HEK293 (cell line): ENCODE data around the gene MYO18B.

Experiments used
- OSR2 ChIP-seq: fragments of 450-650 bp; formaldehyde crosslinking; IDR thresholded peaks from 2 replicates; pipeline ENCODE4 v1.5.1; 2016; ENCODE audit warnings: missing biosample characterization, missing genetic modification characterization
- ZBTB8A ChIP-seq: fragments of 450-650 bp; formaldehyde crosslinking; IDR thresholded peaks from 2 replicates; pipeline ENCODE4 v1.5.1; 2016; ENCODE audit warnings: missing biosample characterization, missing genetic modification characterization
- ZFHX2 ChIP-seq: fragments of 450-650 bp; formaldehyde crosslinking; conservative IDR thresholded peaks from 2 replicates; pipeline ENCODE4 v1.5.1; 2016; ENCODE audit warnings: missing biosample characterization, missing genetic modification characterization
- ZNF175 ChIP-seq: fragments of 450-650 bp; formaldehyde crosslinking; IDR thresholded peaks from 2 replicates; pipeline ENCODE4 v1.5.1; 2016; ENCODE audit warnings: missing biosample characterization, missing genetic modification characterization
- ZNF23 ChIP-seq: fragments of 450-650 bp; formaldehyde crosslinking; IDR thresholded peaks from 2 replicates; pipeline ENCODE4 v1.5.1; 2016; ENCODE audit warnings: missing biosample characterization, missing genetic modification characterization, borderline replicate concordance
- TF ChIP-seq, protein P1 (sequence below): fragments of 450-650 bp; formaldehyde crosslinking; IDR thresholded peaks from 2 replicates; pipeline ENCODE4 v1.5.1; 2016; ENCODE audit warnings: missing biosample characterization, missing genetic modification characterization
- TF ChIP-seq, protein P2 (sequence below): fragments of 450-650 bp; formaldehyde crosslinking; IDR thresholded peaks from 2 replicates; pipeline ENCODE4 v1.5.1; 2016; ENCODE audit warnings: missing biosample characterization, missing genetic modification characterization

DNA sequence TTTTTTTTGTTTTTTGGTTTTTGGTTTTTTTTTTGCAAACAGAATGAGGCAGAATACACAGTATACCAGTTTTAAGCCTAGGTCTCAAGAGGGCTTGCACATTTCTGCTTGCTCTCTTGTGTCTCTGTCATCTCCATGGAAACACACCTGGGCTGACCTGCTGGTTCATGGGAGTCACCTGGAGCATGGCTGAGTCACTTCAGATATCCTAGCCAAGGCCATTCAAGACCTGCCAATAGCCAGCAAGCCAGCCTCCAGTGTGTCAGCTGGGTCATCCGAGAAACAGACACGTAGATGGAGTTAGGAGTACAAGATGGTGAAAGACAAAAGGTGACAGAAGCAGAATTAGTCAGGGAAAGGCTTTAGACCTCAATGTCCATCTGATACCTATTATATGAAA is 303.1 kb downstream of the MYO18B start:
- no peak for TF ChIP-seq OSR2 (tag by site-specific recombination)
- TF ChIP-seq, protein P1, sequence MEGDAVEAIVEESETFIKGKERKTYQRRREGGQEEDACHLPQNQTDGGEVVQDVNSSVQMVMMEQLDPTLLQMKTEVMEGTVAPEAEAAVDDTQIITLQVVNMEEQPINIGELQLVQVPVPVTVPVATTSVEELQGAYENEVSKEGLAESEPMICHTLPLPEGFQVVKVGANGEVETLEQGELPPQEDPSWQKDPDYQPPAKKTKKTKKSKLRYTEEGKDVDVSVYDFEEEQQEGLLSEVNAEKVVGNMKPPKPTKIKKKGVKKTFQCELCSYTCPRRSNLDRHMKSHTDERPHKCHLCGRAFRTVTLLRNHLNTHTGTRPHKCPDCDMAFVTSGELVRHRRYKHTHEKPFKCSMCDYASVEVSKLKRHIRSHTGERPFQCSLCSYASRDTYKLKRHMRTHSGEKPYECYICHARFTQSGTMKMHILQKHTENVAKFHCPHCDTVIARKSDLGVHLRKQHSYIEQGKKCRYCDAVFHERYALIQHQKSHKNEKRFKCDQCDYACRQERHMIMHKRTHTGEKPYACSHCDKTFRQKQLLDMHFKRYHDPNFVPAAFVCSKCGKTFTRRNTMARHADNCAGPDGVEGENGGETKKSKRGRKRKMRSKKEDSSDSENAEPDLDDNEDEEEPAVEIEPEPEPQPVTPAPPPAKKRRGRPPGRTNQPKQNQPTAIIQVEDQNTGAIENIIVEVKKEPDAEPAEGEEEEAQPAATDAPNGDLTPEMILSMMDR (tag by site-specific recombination), result no peak
- no peak for TF ChIP-seq ZFHX2 (tag by site-specific recombination)
- TF ChIP-seq, protein P2, sequence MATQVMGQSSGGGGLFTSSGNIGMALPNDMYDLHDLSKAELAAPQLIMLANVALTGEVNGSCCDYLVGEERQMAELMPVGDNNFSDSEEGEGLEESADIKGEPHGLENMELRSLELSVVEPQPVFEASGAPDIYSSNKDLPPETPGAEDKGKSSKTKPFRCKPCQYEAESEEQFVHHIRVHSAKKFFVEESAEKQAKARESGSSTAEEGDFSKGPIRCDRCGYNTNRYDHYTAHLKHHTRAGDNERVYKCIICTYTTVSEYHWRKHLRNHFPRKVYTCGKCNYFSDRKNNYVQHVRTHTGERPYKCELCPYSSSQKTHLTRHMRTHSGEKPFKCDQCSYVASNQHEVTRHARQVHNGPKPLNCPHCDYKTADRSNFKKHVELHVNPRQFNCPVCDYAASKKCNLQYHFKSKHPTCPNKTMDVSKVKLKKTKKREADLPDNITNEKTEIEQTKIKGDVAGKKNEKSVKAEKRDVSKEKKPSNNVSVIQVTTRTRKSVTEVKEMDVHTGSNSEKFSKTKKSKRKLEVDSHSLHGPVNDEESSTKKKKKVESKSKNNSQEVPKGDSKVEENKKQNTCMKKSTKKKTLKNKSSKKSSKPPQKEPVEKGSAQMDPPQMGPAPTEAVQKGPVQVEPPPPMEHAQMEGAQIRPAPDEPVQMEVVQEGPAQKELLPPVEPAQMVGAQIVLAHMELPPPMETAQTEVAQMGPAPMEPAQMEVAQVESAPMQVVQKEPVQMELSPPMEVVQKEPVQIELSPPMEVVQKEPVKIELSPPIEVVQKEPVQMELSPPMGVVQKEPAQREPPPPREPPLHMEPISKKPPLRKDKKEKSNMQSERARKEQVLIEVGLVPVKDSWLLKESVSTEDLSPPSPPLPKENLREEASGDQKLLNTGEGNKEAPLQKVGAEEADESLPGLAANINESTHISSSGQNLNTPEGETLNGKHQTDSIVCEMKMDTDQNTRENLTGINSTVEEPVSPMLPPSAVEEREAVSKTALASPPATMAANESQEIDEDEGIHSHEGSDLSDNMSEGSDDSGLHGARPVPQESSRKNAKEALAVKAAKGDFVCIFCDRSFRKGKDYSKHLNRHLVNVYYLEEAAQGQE, result no peak
- no peak for TF ChIP-seq ZBTB8A (tag by site-specific recombination)
- TF ChIP-seq ZNF23 (tag by site-specific recombination), result no peak
- TF ChIP-seq ZNF175 (tag by site-specific recombination), result no peak
